ENCODE data around the gene WNT9B.

The WNT9B gene

GRCh38 chr17:46876926-46877325 is 25.5 kb downstream of the WNT9B start:
- no peak overlapping the region for H3K27ac ChIP-seq
- TF ChIP-seq CTCF (IDR thresholded peaks at IDR 0.05) = no peak
- no peak for TF ChIP-seq ZFX (IDR thresholded peaks at IDR 0.05; ENCODE audit: borderline replicate concordance)

GRCh38 chr17:46877466-46877865 is 26.1 kb downstream of the WNT9B start:
- H3K27ac ChIP-seq = no peak overlapping the region
- TF ChIP-seq ZFX (IDR thresholded peaks at IDR 0.05; ENCODE audit: borderline replicate concordance) (no peak), CTCF (IDR thresholded peaks at IDR 0.05) (no peak)

- H3K27ac ChIP-seq = no peak overlapping the region
- no peak for TF ChIP-seq CTCF (IDR thresholded peaks at IDR 0.05)
- TF ChIP-seq ZFX (IDR thresholded peaks at IDR 0.05; ENCODE audit: borderline replicate concordance) = no peak
These were observed 26.7 kb downstream of the WNT9B start for GRCh38 chr17:46878055-46878454.

GRCh38 chr17:46879101-46879500 is 27.7 kb downstream of the WNT9B start:
- TF ChIP-seq CTCF (IDR thresholded peaks at IDR 0.05) (no peak), ZFX (IDR thresholded peaks at IDR 0.05; ENCODE audit: borderline replicate concordance) (no peak)
- H3K27ac ChIP-seq = no peak overlapping the region

GRCh38 chr17:46881015-46881414 is 29.6 kb downstream of the WNT9B start:
- no peak for TF ChIP-seq ZFX (IDR thresholded peaks at IDR 0.05; ENCODE audit: borderline replicate concordance)
- TF ChIP-seq CTCF (IDR thresholded peaks at IDR 0.05) = no peak
- no peak overlapping the region for H3K27ac ChIP-seq

GRCh38 chr17:46882666-46883065 is 31.3 kb downstream of the WNT9B start:
- H3K27ac ChIP-seq = no peak overlapping the region
- no peak for TF ChIP-seq CTCF (IDR thresholded peaks at IDR 0.05)
- no peak for TF ChIP-seq ZFX (IDR thresholded peaks at IDR 0.05; ENCODE audit: borderline replicate concordance)

- no peak overlapping the region for H3K27ac ChIP-seq
- no peak for TF ChIP-seq ZFX (IDR thresholded peaks at IDR 0.05; ENCODE audit: borderline replicate concordance)
- TF ChIP-seq CTCF (IDR thresholded peaks at IDR 0.05) = no peak
These were observed 32.6 kb downstream of the WNT9B start for GRCh38 chr17:46883871-46884520.
